ENCODE measurements around the gene IFT88. TPM values are rescaled to one million over a fixed set of nuclear protein-coding genes. Genes with fewer than 3 reads are reported as not detected.

IFT88 gene
- total and polyA plus RNA-seq, 2 donors (not counting 1 experiment from before 2014, with no cell fraction given): 9.3 to 17.5 TPM

GRCh38 chr13:20636079-20636478 lies 69.1 kb downstream of the IFT88 start:
- DNase-seq (ENCODE audit: low read depth in 2 of 2): no peak
- H3K27me3 ChIP-seq (ENCODE audit: control insufficient read depth, insufficient read depth, low read length): no peaks in the 10 kb centered on the region
- no peaks in the 10 kb centered on the region for H3K36me3 ChIP-seq (ENCODE audit: control insufficient read depth, insufficient read depth, low read length)
- no peaks in the 10 kb centered on the region for H3K4me1 ChIP-seq (ENCODE audit: control insufficient read depth, extremely low read depth, insufficient read depth, low read length)
- no peak overlapping the region for H3K9ac ChIP-seq (ENCODE audit: insufficient read depth, low read length)
- no peak for TF ChIP-seq EZH2 (IDR thresholded peaks at IDR 0.05; ENCODE audit: low read length, missing control alignments)
- TF ChIP-seq, protein P1, sequence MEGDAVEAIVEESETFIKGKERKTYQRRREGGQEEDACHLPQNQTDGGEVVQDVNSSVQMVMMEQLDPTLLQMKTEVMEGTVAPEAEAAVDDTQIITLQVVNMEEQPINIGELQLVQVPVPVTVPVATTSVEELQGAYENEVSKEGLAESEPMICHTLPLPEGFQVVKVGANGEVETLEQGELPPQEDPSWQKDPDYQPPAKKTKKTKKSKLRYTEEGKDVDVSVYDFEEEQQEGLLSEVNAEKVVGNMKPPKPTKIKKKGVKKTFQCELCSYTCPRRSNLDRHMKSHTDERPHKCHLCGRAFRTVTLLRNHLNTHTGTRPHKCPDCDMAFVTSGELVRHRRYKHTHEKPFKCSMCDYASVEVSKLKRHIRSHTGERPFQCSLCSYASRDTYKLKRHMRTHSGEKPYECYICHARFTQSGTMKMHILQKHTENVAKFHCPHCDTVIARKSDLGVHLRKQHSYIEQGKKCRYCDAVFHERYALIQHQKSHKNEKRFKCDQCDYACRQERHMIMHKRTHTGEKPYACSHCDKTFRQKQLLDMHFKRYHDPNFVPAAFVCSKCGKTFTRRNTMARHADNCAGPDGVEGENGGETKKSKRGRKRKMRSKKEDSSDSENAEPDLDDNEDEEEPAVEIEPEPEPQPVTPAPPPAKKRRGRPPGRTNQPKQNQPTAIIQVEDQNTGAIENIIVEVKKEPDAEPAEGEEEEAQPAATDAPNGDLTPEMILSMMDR (conservative IDR thresholded peaks at IDR 0.05 in 1 of 2, IDR thresholded peaks at IDR 0.05 in 1 of 2; ENCODE audit: low read depth in 1 of 2, low read length in 2 of 2): no peak
- H3K27ac ChIP-seq (ENCODE audit: insufficient read depth, low read length): no peak overlapping the region
- no peaks in the 10 kb centered on the region for H4K20me1 ChIP-seq (ENCODE audit: control insufficient read depth, extremely low read depth, insufficient read depth, low read length)
- H3K4me3 ChIP-seq (replicated peaks in 1 of 4; ENCODE audit: control extremely low read depth in 1 of 4, insufficient read depth in 1 of 4, low read depth in 3 of 4, low read length in 4 of 4): no peak overlapping the region
- no peaks in the 10 kb centered on the region for H3K79me2 ChIP-seq (ENCODE audit: control insufficient read depth, insufficient read depth, low read length)
- no peak overlapping the region for H2AFZ ChIP-seq (ENCODE audit: low read length)
- H3K9me3 ChIP-seq (ENCODE audit: control insufficient read depth, insufficient read depth, low read depth, low read length): no peaks in the 10 kb centered on the region
- no peak overlapping the region for H3K4me2 ChIP-seq (ENCODE audit: extremely low read depth, insufficient read depth, low read length)

- no peak for DNase-seq (ENCODE audit: low read depth in 2 of 2)
- TF ChIP-seq EZH2 (IDR thresholded peaks at IDR 0.05; ENCODE audit: low read length, missing control alignments): no peak
- TF ChIP-seq, protein P1 (conservative IDR thresholded peaks at IDR 0.05 in 1 of 2, IDR thresholded peaks at IDR 0.05 in 1 of 2; ENCODE audit: low read depth in 1 of 2, low read length in 2 of 2): no peak
These were observed 70.9 kb downstream of the IFT88 start for GRCh38 chr13:20637811-20638210.

DNA sequence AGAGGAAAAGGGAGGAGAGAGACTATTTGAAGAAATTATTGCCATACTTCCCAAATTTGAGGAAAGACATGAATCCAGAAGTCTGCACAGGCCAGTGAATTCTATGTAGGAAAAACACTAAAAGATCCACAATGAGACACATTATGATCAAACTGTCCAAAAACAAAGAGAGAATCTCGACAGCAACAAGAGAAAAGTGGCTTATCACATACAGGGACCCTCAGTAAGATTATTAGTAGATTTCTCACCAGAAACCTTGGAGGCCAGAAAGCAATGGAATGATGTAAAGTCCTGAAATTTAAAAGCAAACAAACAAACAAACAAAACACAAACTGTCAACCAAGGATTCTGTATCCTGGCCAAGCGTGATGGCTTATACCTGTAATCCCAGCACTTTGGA lies 80.8 kb downstream of the IFT88 start:
- H2AFZ ChIP-seq (ENCODE audit: low read length): no peak overlapping the region
- H3K27ac ChIP-seq (ENCODE audit: insufficient read depth, low read length): no peak overlapping the region
- no peak for DNase-seq (ENCODE audit: low read depth in 2 of 2)
- no peak overlapping the region for H3K4me2 ChIP-seq (ENCODE audit: extremely low read depth, insufficient read depth, low read length)
- no peak overlapping the region for H3K9ac ChIP-seq (ENCODE audit: insufficient read depth, low read length)
- no peaks in the 10 kb centered on the region for H3K36me3 ChIP-seq (ENCODE audit: control insufficient read depth, insufficient read depth, low read length)
- no peaks in the 10 kb centered on the region for H3K4me1 ChIP-seq (ENCODE audit: control insufficient read depth, extremely low read depth, insufficient read depth, low read length)
- H3K27me3 ChIP-seq (ENCODE audit: control insufficient read depth, insufficient read depth, low read length): no peaks in the 10 kb centered on the region
- H3K4me3 ChIP-seq (replicated peaks in 1 of 4; ENCODE audit: control extremely low read depth in 1 of 4, insufficient read depth in 1 of 4, low read depth in 3 of 4, low read length in 4 of 4): no peak overlapping the region
- no peak for TF ChIP-seq EZH2 (IDR thresholded peaks at IDR 0.05; ENCODE audit: low read length, missing control alignments)
- TF ChIP-seq, protein P1 (conservative IDR thresholded peaks at IDR 0.05 in 1 of 2, IDR thresholded peaks at IDR 0.05 in 1 of 2; ENCODE audit: low read depth in 1 of 2, low read length in 2 of 2): no peak
- no peaks in the 10 kb centered on the region for H3K9me3 ChIP-seq (ENCODE audit: control insufficient read depth, insufficient read depth, low read depth, low read length)
- no peaks in the 10 kb centered on the region for H3K79me2 ChIP-seq (ENCODE audit: control insufficient read depth, insufficient read depth, low read length)
- H4K20me1 ChIP-seq (ENCODE audit: control insufficient read depth, extremely low read depth, insufficient read depth, low read length): no peaks in the 10 kb centered on the region

More at GRCh38 chr13:20637811-20638210, 70.9 kb downstream of the IFT88 start:
- H3K27ac ChIP-seq (ENCODE audit: insufficient read depth, low read length): no peak overlapping the region
- no peaks in the 10 kb centered on the region for H3K79me2 ChIP-seq (ENCODE audit: control insufficient read depth, insufficient read depth, low read length)
- no peaks in the 10 kb centered on the region for H3K4me1 ChIP-seq (ENCODE audit: control insufficient read depth, extremely low read depth, insufficient read depth, low read length)
- no peaks in the 10 kb centered on the region for H3K9me3 ChIP-seq (ENCODE audit: control insufficient read depth, insufficient read depth, low read depth, low read length)
- no peak overlapping the region for H3K9ac ChIP-seq (ENCODE audit: insufficient read depth, low read length)
- H2AFZ ChIP-seq (ENCODE audit: low read length): no peak overlapping the region
- H4K20me1 ChIP-seq (ENCODE audit: control insufficient read depth, extremely low read depth, insufficient read depth, low read length): no peaks in the 10 kb centered on the region
- H3K27me3 ChIP-seq (ENCODE audit: control insufficient read depth, insufficient read depth, low read length): no peaks in the 10 kb centered on the region
- no peak overlapping the region for H3K4me2 ChIP-seq (ENCODE audit: extremely low read depth, insufficient read depth, low read length)
- no peak overlapping the region for H3K4me3 ChIP-seq (replicated peaks in 1 of 4; ENCODE audit: control extremely low read depth in 1 of 4, insufficient read depth in 1 of 4, low read depth in 3 of 4, low read length in 4 of 4)
- no peaks in the 10 kb centered on the region for H3K36me3 ChIP-seq (ENCODE audit: control insufficient read depth, insufficient read depth, low read length)

All from fibroblast of lung (primary cell).